H9 (cell line): ENCODE measurements around the gene GPC6. TPM values are rescaled to one million over a fixed set of nuclear protein-coding genes. Genes with fewer than 3 reads are reported as not detected.

ENCODE experiments used
- DNase-seq: peaks from one replicate; pipeline ENCODE4 v3.0.0-alpha.2; 2017
- H2AFZ ChIP-seq: one replicate; pipeline ENCODE4 v1.6.1; 2013; ENCODE audit warnings: mild to moderate bottlenecking, low read length, control low read depth, moderate library complexity
- H2AK5ac ChIP-seq: 2 replicates; pipeline ENCODE4 v1.6.1; 2013; ENCODE audit warnings: low read length, control low read depth, mixed read lengths; ENCODE audit not compliant: insufficient read length
- H2BK120ac ChIP-seq: one replicate; pipeline ENCODE4 v1.6.1; 2013; ENCODE audit warnings: low read depth, mild to moderate bottlenecking, low read length, control low read depth, inconsistent platforms; ENCODE audit not compliant: poor library complexity, severe bottlenecking
- H2BK12ac ChIP-seq: 2 replicates; pipeline ENCODE4 v1.6.1; 2013; ENCODE audit warnings: low read length, control low read depth, mixed read lengths, low read depth; ENCODE audit not compliant: insufficient read length
- H2BK15ac ChIP-seq: 2 replicates; pipeline ENCODE4 v1.6.1; 2013; ENCODE audit warnings: low read depth, low read length, control low read depth
- H2BK20ac ChIP-seq: one replicate; pipeline ENCODE4 v1.6.1; 2013; ENCODE audit warnings: low read depth, mild to moderate bottlenecking, low read length, control low read depth, inconsistent platforms; ENCODE audit not compliant: poor library complexity, severe bottlenecking
- H2BK5ac ChIP-seq: 2 replicates; pipeline ENCODE4 v1.6.1; 2013; ENCODE audit warnings: low read length, control low read depth, mixed read lengths; ENCODE audit not compliant: insufficient read length
- H3K14ac ChIP-seq: 2 replicates; pipeline ENCODE4 v1.6.1; 2013; ENCODE audit warnings: low read length, control low read depth; ENCODE audit not compliant: insufficient read depth
- H3K18ac ChIP-seq: 2 replicates; pipeline ENCODE4 v1.6.1; 2013; ENCODE audit warnings: low read depth, mild to moderate bottlenecking, mixed read lengths, low read length, control low read depth; ENCODE audit not compliant: insufficient read length
- H3K23ac ChIP-seq: 2 replicates; pipeline ENCODE4 v1.6.1; 2013; ENCODE audit warnings: low read length, control low read depth, mixed read lengths, low read depth; ENCODE audit not compliant: insufficient read length
- H3K23me2 ChIP-seq: 2 replicates; pipeline ENCODE4 v1.6.1; 2013; ENCODE audit warnings: low read depth, mild to moderate bottlenecking, mixed read lengths, low read length, control low read depth; ENCODE audit not compliant: insufficient read length, poor library complexity, severe bottlenecking
- H3K27ac ChIP-seq: 2 replicates; pipeline ENCODE4 v1.5.1; 2013; ENCODE audit warnings: low read length, control low read depth, mixed read lengths, low read depth; ENCODE audit not compliant: insufficient read length
- H3K27me3 ChIP-seq: 2 replicates; pipeline ENCODE4 v1.6.1; 2013; ENCODE audit warnings: low read length, control low read depth, inconsistent platforms; ENCODE audit not compliant: insufficient read depth
- H3K4ac ChIP-seq: 2 replicates; pipeline ENCODE4 v1.6.1; 2013; ENCODE audit warnings: low read depth, mild to moderate bottlenecking, control low read depth, inconsistent platforms, low read length, moderate library complexity
- H3K4me1 ChIP-seq: 2 replicates; pipeline ENCODE4 v1.6.1; 2013; ENCODE audit warnings: low read length, control low read depth, inconsistent platforms; ENCODE audit not compliant: insufficient read depth
- H3K4me2 ChIP-seq: 2 replicates; pipeline ENCODE4 v1.6.1; 2013; ENCODE audit warnings: low read length, control low read depth, mixed read lengths; ENCODE audit not compliant: insufficient read length, insufficient read depth
- H3K56ac ChIP-seq: 2 replicates; pipeline ENCODE4 v1.6.1; 2013; ENCODE audit warnings: low read depth, mild to moderate bottlenecking, mixed read lengths, low read length, control low read depth; ENCODE audit not compliant: insufficient read length
- H3K79me1 ChIP-seq: 2 replicates; pipeline ENCODE4 v1.6.1; 2013; ENCODE audit warnings: low read depth, mild to moderate bottlenecking, moderate library complexity, low read length, control low read depth, inconsistent platforms; ENCODE audit not compliant: insufficient read depth, poor library complexity, severe bottlenecking
- H3K79me2 ChIP-seq: 2 replicates; pipeline ENCODE4 v1.6.1; 2013; ENCODE audit warnings: low read length, control low read depth, inconsistent platforms; ENCODE audit not compliant: insufficient read depth
- H3K9ac ChIP-seq: 2 replicates; pipeline ENCODE4 v1.6.1; 2013; ENCODE audit warnings: low read length, control low read depth, mixed read lengths; ENCODE audit not compliant: insufficient read length; ENCODE audit errors: extremely low read depth
- H3K9me3 ChIP-seq: one replicate; pipeline ENCODE4 v1.6.1; 2013; ENCODE audit warnings: low read depth, low read length, inconsistent platforms; ENCODE audit not compliant: control insufficient read depth
- H3T11ph ChIP-seq: one replicate; pipeline ENCODE4 v1.6.1; 2013; ENCODE audit warnings: mild to moderate bottlenecking, low read length, control low read depth, inconsistent platforms
- H4K20me1 ChIP-seq: one replicate; pipeline ENCODE4 v1.6.1; 2013; ENCODE audit not compliant: control insufficient read depth, insufficient read length, insufficient read depth
- H4K5ac ChIP-seq: 2 replicates; pipeline ENCODE4 v1.6.1; 2013; ENCODE audit warnings: low read depth, mild to moderate bottlenecking, mixed read lengths, low read length, control low read depth; ENCODE audit not compliant: insufficient read length
- H4K8ac ChIP-seq: replicated peaks from 2 replicates; pipeline ENCODE4 v1.6.1; 2013; ENCODE audit warnings: low read length, control low read depth, mixed read lengths, low read depth; ENCODE audit not compliant: insufficient read length
- H4K91ac ChIP-seq: 2 replicates; pipeline ENCODE4 v1.6.1; 2013; ENCODE audit warnings: low read depth, mild to moderate bottlenecking, moderate library complexity, mixed read lengths, low read length, control low read depth; ENCODE audit not compliant: insufficient read length
- H3K27ac Mint-ChIP-seq, 3 experiments: 2 replicates in 2 of 3; 3 replicates in 1 of 3; pipeline ENCODE4 v1.8.0; 2020 to 2021; ENCODE audit warnings: mixed read lengths in 3 of 3, mild to moderate bottlenecking in 1 of 3, moderate library complexity in 1 of 3
- H3K27me3 Mint-ChIP-seq: 2 replicates; pipeline ENCODE4 v1.8.0; 2021; ENCODE audit warnings: low read depth, mild to moderate bottlenecking, moderate library complexity, mixed read lengths
- H3K36me3 Mint-ChIP-seq, 3 experiments: 2 replicates in 2 of 3; 3 replicates in 1 of 3; pipeline ENCODE4 v1.8.0; 2020 to 2021; ENCODE audit warnings: low read depth in 3 of 3, mixed read lengths in 3 of 3; ENCODE audit not compliant: insufficient read depth in 1 of 3
- H3K4me1 Mint-ChIP-seq, 2 experiments: 2 replicates each; pipeline ENCODE4 v1.8.0; 2020; ENCODE audit warnings: mixed read lengths in 2 of 2
- H3K4me3 Mint-ChIP-seq, 2 experiments: 2 replicates in 1 of 2; 3 replicates in 1 of 2; pipeline ENCODE4 v1.8.0; 2020 to 2021; ENCODE audit warnings: mild to moderate bottlenecking in 2 of 2, mixed read lengths in 2 of 2, moderate library complexity in 1 of 2
- H3K9me3 Mint-ChIP-seq, 2 experiments: 2 replicates in 1 of 2; 3 replicates in 1 of 2; pipeline ENCODE4 v1.8.0; 2020; ENCODE audit warnings: mild to moderate bottlenecking in 2 of 2, mixed read lengths in 2 of 2, moderate library complexity in 1 of 2
- CTCF ChIP-seq: fragments of 200-600 bp; sonication (generic); conservative IDR thresholded peaks from 3 replicates; pipeline ENCODE4 v1.8.0; 2021; ENCODE audit warnings: antibody characterized with exemption, mild to moderate bottlenecking
- WGBS: extraction: QIAGEN DNeasy Blood & Tissue Kit; methylation state at CpG from one replicate; pipeline ENCODE4 v1.1.7; 2013; ENCODE audit warnings: missing lambda C conversion rate, low lambda C conversion rate, mixed read lengths; ENCODE audit not compliant: insufficient read length; ENCODE audit errors: extremely low coverage; 5-methylcytosine and 5-hydroxymethylcytosine counted together
- total RNA-seq: library from RNA; stranded (reverse); gene quantifications from 2 replicates; pipeline ENCODE4 v1.2.1, GENCODE V29; 2021

The GPC6 gene
- total RNA-seq, 1 experiment from 2014 or later, result 15.6 TPM

- Mint-ChIP-seq H3K9me3 (no peaks in the 10 kb centered on the region), H3K36me3 (0 out of 7 replicates have a peak, but pooled peaks cover 0 to 4% (median 0%) of the 10 kb centered on the region in 3 experiments), H3K4me1 (peaks cover 19 to 22% of the 10 kb centered on the region in 2 experiments), H3K27me3 (no peaks in the 10 kb centered on the region), H3K27ac (no peak overlapping the region), H3K4me3 (no peak overlapping the region)
- H3K18ac ChIP-seq, result no peak overlapping the region
- no peak overlapping the region for H2BK20ac ChIP-seq
- H3K23me2 ChIP-seq, result no peaks in the 10 kb centered on the region
- H2BK120ac ChIP-seq, result no peak overlapping the region
- H3K4me2 ChIP-seq, result no peak overlapping the region
- H2BK15ac ChIP-seq, result no peak overlapping the region
- no peaks in the 10 kb centered on the region for H3K27me3 ChIP-seq
- no peak overlapping the region for H3K56ac ChIP-seq
- H3K4ac ChIP-seq, result no peak overlapping the region
- no peak overlapping the region for H3K27ac ChIP-seq
- H2AK5ac ChIP-seq, result no peak overlapping the region
- no peak overlapping the region for H3K14ac ChIP-seq
- no peaks in the 10 kb centered on the region for H3K79me2 ChIP-seq
- TF ChIP-seq CTCF, result no peak
- H4K91ac ChIP-seq, result no peak overlapping the region
- no peaks in the 10 kb centered on the region for H3K79me1 ChIP-seq
- no peak for DNase-seq
- no peak overlapping the region for H3K9ac ChIP-seq
- no CpG with 5 or more reads among the region's 4 CpGs for WGBS
- no peaks in the 10 kb centered on the region for H3K9me3 ChIP-seq
- H2BK12ac ChIP-seq, result no peak overlapping the region
- H2BK5ac ChIP-seq, result no peak overlapping the region
- no peak overlapping the region for H4K8ac ChIP-seq
- no peak overlapping the region for H3T11ph ChIP-seq
- no peaks in the 10 kb centered on the region for H3K4me1 ChIP-seq
- H4K5ac ChIP-seq, result no peak overlapping the region
- H3K23ac ChIP-seq, result no peak overlapping the region
- H2AFZ ChIP-seq, result no peak overlapping the region
- no peaks in the 10 kb centered on the region for H4K20me1 ChIP-seq
These were observed 525.9 kb downstream of the GPC6 start for GRCh38 chr13:93752541-93752940.
